Esophagus squamous epithelium (tissue), 5 donors: ENCODE data around the gene PNLDC1. TPM values are rescaled to one million over a fixed set of nuclear protein-coding genes. Genes with fewer than 3 reads are reported as not detected.

Source experiments
- DNase-seq: peaks from one replicate; lab custom pipeline; 2025; lab: John Stamatoyannopoulos, UW
- H3K27ac ChIP-seq, 4 donors: fragments of 200-600 bp; sonication (generic); one replicate each; pipeline ENCODE4 v1.5.1; 2016 to 2019; ENCODE audit warnings: mild to moderate bottlenecking in 1 of 4
- H3K27me3 ChIP-seq, 4 donors: fragments of 200-600 bp; sonication (generic); 1 replicate in 3 of 4; 2 replicates in 1 of 4; pipeline versions ENCODE4 v1.5.1 to v1.6.0; 2017 to 2021; ENCODE audit warnings: antibody characterized with exemption in 1 of 4
- H3K36me3 ChIP-seq, 3 donors: fragments of 200-600 bp; sonication (generic); one replicate each; pipeline ENCODE4 v1.5.1; 2016 to 2019
- H3K4me1 ChIP-seq, 3 donors: fragments of 200-600 bp; sonication (generic); one replicate each; pipeline ENCODE4 v1.5.1; 2017 to 2019
- H3K4me3 ChIP-seq, 4 donors: fragments of 200-600 bp; sonication (generic); 1 replicate in 3 of 4; 2 replicates in 1 of 4; pipeline ENCODE4 v1.5.1; 2016 to 2019; ENCODE audit warnings: mild to moderate bottlenecking in 2 of 4, moderate library complexity in 1 of 4
- H3K9me3 ChIP-seq, 3 donors: fragments of 200-600 bp; sonication (generic); one replicate each; pipeline ENCODE4 v1.5.1; 2016 to 2019
- POLR2A ChIP-seq, 4 donors: fragments of 450-650 bp; IDR thresholded peaks; one replicate each; pipeline ENCODE4 v1.6.1; 2017; ENCODE audit warnings: antibody characterized with exemption in 4 of 4, mild to moderate bottlenecking in 4 of 4, moderate library complexity in 3 of 4
- WGBS, 2 donors: methylation state at CpG; one replicate each; pipeline ENCODE4 v1.1.5; 2018; 5-methylcytosine and 5-hydroxymethylcytosine counted together
- intact Hi-C: fragments of 100-400 bp; cut with DNase I; formaldehyde crosslinking; loops from one replicate; pipeline ENCODE4 v1.15.0; 2022
- total RNA-seq, 4 donors: library from RNA; depleted of rRNA; stranded (reverse); fragments of >200 nt; gene quantifications; one replicate each; pipeline ENCODE4 v1.1.0, GENCODE V29; 2016
- TF ChIP-seq, protein P1 (sequence below), 6 experiments: fragments of 450-650 bp in 4 of 6; fragments of 200-600 bp in 2 of 6; sonication (generic) in 2 of 6; IDR thresholded peaks; one replicate each; pipeline ENCODE4 v1.5.1; 2016 to 2019; ENCODE audit warnings: antibody characterized with exemption in 6 of 6, mild to moderate bottlenecking in 4 of 6, moderate library complexity in 4 of 6
- donor health status: DM: yes; HTN: yes; CAD: no.

The PNLDC1 gene
- total RNA-seq, 4 donors from 2014 or later = not detected

DNA sequence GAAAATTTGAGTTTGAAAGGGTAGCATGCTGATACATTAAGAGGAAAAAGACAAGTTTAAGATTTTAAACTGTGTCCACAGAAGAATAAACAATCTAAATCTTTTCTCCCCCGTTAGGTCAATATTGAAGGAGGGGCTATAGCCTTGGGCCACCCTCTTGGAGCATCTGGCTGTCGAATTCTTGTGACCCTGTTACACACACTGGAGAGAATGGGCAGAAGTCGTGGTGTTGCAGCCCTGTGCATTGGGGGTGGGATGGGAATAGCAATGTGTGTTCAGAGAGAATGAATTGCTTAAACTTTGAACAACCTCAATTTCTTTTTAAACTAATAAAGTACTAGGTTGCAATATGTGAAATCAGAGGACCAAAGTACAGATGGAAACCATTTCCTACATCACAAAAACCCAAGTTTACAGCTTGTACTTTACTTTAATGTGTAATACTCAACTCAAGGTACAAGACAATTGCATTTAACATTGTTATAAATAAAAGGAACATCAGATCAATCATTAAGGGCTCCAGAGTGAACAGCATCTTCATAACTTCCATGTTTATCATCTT lies 21.5 kb upstream of the PNLDC1 start:
- TF ChIP-seq POLR2A (IDR thresholded peaks at IDR 0.05) = no peak
- TF ChIP-seq, protein P1, sequence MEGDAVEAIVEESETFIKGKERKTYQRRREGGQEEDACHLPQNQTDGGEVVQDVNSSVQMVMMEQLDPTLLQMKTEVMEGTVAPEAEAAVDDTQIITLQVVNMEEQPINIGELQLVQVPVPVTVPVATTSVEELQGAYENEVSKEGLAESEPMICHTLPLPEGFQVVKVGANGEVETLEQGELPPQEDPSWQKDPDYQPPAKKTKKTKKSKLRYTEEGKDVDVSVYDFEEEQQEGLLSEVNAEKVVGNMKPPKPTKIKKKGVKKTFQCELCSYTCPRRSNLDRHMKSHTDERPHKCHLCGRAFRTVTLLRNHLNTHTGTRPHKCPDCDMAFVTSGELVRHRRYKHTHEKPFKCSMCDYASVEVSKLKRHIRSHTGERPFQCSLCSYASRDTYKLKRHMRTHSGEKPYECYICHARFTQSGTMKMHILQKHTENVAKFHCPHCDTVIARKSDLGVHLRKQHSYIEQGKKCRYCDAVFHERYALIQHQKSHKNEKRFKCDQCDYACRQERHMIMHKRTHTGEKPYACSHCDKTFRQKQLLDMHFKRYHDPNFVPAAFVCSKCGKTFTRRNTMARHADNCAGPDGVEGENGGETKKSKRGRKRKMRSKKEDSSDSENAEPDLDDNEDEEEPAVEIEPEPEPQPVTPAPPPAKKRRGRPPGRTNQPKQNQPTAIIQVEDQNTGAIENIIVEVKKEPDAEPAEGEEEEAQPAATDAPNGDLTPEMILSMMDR (IDR thresholded peaks at IDR 0.05) = no peak
- no peak for DNase-seq
- WGBS, 2 donors = 54 to 62% methylated on average over 3 of the region's 3 CpGs
- Histone ChIP-seq H3K36me3 (peaks cover 11 to 99% (median 27%) of the 10 kb centered on the region in 3 donors), H3K27ac (no peak overlapping the region), H3K4me1 (no peaks in the 10 kb centered on the region), H3K9me3 (no peaks in the 10 kb centered on the region), H3K4me3 (no peak overlapping the region), H3K27me3 (no peaks in the 10 kb centered on the region)
- intact Hi-C loops = no loop called here

DNA sequence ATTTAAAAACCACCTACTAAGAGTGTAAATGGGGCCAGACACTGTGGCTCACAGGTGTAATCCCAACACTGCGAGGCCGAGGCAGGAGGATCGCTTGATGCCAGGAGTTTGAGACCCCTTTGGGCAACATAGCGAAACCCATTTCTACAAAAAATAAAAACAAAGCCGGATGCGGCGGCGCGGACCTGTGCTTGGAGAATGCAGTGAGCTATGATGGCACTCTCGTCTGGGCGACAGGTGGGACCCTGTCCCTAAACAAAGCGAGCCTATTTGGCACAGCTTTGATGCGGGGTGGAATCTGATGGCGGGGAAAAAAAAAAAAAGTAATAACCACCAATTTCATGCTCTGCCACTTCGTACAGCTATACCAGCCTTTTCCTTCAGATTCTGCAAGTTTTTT lies 11.8 kb upstream of the PNLDC1 start:
- 14 to 15% methylated on average over 15 of the region's 15 CpGs for WGBS, 2 donors
- Histone ChIP-seq H3K4me3 (peak overlapping the region; percentile 68 to 96 (median 77)), H3K9me3 (no peaks in the 10 kb centered on the region), H3K36me3 (peaks cover 0 to 58% (median 12%) of the 10 kb centered on the region in 3 donors), H3K27me3 (no peaks in the 10 kb centered on the region), H3K4me1 (peaks cover 14 to 56% (median 42%) of the 10 kb centered on the region in 3 donors), H3K27ac (peak overlapping the region in 3 of 4 donors; percentile 95 to 100 (median 99))
- TF ChIP-seq, protein P1 (IDR thresholded peaks at IDR 0.05) = no peak
- TF ChIP-seq POLR2A (IDR thresholded peaks at IDR 0.05) = no peak
- no peak for DNase-seq
- intact Hi-C loops = loop anchor here (5.0 kb wide), 1 partner anchor 61 kb away; the partner anchor contains the start of gene WTAP

DNA sequence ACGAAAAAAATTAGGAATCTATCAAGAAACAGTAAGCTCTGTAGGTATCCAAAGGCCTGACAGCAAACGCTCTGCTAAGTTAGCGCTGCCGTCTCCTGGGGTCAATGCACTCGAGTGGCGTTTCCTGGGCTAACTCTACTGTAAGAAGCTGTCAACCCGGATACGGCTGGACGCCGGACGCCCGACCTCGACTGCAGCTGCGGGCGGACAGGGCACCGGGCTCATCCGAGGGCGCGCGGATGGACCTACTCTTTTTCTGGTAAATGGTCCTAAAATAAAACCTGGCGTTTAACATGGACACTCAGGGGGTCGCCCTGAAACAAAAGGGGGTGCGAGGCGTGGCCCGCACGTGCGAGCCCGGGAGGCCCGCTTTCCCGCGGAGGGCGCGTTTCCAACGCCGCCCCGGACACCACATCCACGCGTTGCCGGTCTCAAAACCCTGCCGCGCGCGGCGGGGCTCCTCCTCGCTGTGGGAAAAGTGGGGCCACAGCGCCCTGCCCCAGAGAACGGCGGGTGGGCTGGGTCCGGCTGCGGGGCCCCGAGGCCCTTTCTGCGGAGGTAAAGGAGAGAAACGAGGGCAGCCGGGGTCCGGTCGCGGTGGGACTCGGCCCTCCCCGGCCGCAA lies 11.2 kb upstream of the PNLDC1 start:
- 0 to 1% methylated on average over 14 to 29 of the region's 60 CpGs for WGBS, 2 donors
- Histone ChIP-seq H3K27ac (peak overlapping the region; percentile 95 to 100 (median 98)), H3K9me3 (no peaks in the 10 kb centered on the region), H3K4me1 (peaks cover 14 to 61% (median 42%) of the 10 kb centered on the region in 3 donors), H3K36me3 (peaks cover 0 to 58% (median 12%) of the 10 kb centered on the region in 3 donors), H3K4me3 (peak overlapping the region; percentile 68 to 96 (median 77)), H3K27me3 (no peaks in the 10 kb centered on the region)
- peak; percentile 11 for DNase-seq
- TF ChIP-seq POLR2A (IDR thresholded peaks at IDR 0.05) = no peak
- TF ChIP-seq, protein P1 (IDR thresholded peaks at IDR 0.05) = no peak
- intact Hi-C loops = loop anchor here (5.0 kb wide), 1 partner anchor 62 kb away; the partner anchor contains the start of gene WTAP

DNA sequence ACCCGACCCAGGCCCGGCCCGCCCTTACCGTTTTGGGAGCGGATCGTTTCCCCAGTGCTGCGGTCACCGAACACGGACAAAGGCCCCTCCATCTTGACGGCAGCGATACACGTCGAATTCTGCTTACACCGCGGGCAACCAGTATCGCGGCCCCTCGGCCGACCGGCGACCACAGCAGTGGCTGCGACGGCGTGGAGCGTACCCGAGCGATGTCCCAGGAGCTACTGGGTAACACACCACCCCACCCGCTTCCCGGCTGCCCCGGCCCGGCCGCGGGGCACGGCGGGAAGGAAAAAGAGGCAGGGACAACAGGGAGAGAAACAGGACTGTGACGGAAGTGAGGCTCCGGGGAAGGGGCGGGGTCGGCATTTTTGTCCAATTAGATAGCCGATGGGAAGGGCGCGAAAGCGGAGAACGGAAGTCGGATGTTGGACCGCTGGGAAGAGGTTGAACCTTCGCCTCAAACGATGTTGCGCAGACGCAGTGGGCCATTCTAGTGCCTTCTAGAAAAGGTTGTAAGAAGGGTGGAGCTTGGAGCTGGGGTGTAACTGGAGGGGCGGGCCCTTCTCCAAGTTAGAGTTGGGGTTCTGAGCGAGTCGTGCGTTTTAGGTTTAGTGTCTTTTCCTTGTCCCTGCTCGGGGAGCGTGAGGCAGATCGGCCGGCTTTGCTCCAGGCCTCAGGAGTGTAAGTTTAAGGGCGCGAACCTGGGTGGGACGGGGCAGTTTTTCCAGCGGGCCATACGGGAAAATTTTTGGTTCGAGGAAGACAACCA lies 10.5 kb upstream of the PNLDC1 start, which contains the start of gene TCP1:
Gene TCP1 (minus strand): TSS at position 226 of the 772 bp plus-strand sequence. CDS start 134 bp downstream, at position 92.
- peaks cover 14 to 67% (median 42%) of the 10 kb centered on the region in 3 donors for H3K4me1 ChIP-seq

More for the DNA sequence above, 10.5 kb upstream of the PNLDC1 start, which contains the start of gene TCP1:
- intact Hi-C loops = loop anchor here (5.0 kb wide), 2 partner anchors 62 to 102 kb away; partner anchors contain the start of gene WTAP
- H3K27ac ChIP-seq = peak within 1 kb of the TSS; percentile 95 to 100 (median 98)
- TF ChIP-seq POLR2A (IDR thresholded peaks at IDR 0.05) = peak in 3 of 4 donors; percentile 93 to 97 (median 94)
- TF ChIP-seq, protein P1 (IDR thresholded peaks at IDR 0.05) = peak in 2 of 6 experiments; percentile 12 to 13
- peak; percentile 98 for DNase-seq
- H3K36me3 ChIP-seq = peaks cover 0 to 58% (median 9%) of the 10 kb centered on the region in 3 donors
- peak within 1 kb of the TSS; percentile 68 to 96 (median 77) for H3K4me3 ChIP-seq
- 0% methylated on average over 22 to 30 of the region's 64 CpGs for WGBS, 2 donors
- H3K9me3 ChIP-seq = no peaks in the 10 kb centered on the region
- H3K27me3 ChIP-seq = no peaks in the 10 kb centered on the region
